CD1c-positive myeloid dendritic cell (primary cell): ENCODE results near the gene CARD14.

ENCODE experiments used
- DNase-seq: peaks from one replicate; pipeline ENCODE4 v3.0.0-alpha.2; 2016; ENCODE audit errors: extremely low spot score

Gene CARD14

DNA sequence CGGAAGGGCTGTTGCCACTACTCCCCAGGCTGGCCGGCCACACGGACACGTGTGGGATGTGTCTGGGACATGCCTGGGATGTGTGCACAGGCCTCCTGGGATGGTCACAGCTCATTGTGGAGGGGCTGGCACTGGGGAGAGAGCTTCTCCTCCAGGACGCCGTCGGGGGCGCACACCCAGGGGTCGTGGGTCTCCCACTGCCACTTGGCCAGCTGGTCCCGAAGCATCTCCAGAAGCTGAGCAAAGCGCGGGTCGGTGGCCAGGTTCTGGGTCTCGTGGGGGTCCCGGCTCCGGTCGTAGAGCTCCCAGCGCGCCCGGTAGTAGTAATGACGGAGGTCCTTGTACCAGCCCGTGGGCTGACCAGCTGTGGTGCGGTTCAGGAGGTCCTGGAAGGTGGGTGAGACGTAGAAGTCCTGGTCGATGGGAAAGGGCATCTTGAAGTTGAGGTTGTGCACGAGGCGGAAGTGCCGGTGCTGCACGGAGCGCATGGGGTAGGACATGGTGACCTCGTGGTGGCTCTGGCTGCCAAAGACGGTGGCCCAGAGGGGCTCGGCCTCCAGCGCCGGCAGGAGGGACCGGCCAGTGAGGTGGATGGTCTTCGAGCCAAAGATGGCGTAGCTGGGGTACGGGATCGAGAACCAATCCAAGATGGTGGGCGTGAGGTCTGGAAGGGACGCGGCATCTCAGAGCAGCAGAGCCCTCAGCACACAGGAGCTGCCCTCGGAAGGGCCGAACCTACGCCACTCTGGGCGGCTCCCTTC lies 40.7 kb downstream of the CARD14 start:
- no peak for DNase-seq

- DNase-seq, result no peak
These were observed 42.3 kb downstream of the CARD14 start for GRCh38 chr17:80212109-80212508.

- peak; percentile 79 for DNase-seq
These were observed 42.7 kb downstream of the CARD14 start for GRCh38 chr17:80212511-80212910.

DNA sequence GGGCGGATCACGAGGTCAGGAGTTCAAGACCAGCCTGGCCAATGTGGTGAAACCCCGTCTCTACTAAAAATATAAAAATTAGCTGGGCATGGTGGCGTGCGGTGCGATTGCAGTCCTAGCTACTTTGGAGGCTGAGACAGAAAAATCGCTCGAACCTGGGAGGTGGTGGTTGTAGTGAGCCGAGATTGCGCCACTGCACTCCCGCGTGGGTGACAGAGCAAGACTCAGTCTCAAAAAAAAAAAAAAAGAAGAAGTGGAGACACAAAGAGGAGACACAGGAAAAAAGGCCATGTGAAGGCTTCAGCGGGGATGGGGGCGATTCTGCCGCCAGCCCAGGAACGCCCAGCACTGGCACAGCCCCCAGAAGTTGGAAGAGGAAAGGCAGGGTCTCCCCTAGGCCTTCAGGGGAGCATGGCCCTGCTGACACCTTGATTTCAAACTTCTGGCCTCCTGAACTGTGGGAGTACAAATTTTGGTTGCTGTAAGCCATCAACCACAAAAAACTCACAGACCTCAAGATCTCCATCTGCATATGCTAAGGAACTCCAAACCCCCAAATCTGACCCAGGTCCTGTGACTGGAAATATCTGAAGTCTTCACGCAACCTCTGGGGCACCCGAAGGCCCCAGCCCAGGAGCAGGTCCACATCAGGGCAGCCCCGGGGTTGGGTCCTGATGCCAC lies 43.3 kb downstream of the CARD14 start:
- peak; percentile 93 for DNase-seq

GRCh38 chr17:80213643-80213975 lies 43.8 kb downstream of the CARD14 start:
- no peak for DNase-seq

- no peak for DNase-seq
These were observed 44.4 kb downstream of the CARD14 start for GRCh38 chr17:80214012-80214877.

GRCh38 chr17:80214878-80215210 lies 45.0 kb downstream of the CARD14 start:
- DNase-seq, result no peak

GRCh38 chr17:80216473-80217456 lies 46.9 kb downstream of the CARD14 start:
- no peak for DNase-seq

GRCh38 chr17:80217703-80218362 lies 48.0 kb downstream of the CARD14 start:
- no peak for DNase-seq

GRCh38 chr17:80218391-80218790 lies 48.6 kb downstream of the CARD14 start:
- DNase-seq, result no peak

GRCh38 chr17:80219013-80219762 lies 49.4 kb downstream of the CARD14 start:
- DNase-seq, result peak; percentile 99

DNA sequence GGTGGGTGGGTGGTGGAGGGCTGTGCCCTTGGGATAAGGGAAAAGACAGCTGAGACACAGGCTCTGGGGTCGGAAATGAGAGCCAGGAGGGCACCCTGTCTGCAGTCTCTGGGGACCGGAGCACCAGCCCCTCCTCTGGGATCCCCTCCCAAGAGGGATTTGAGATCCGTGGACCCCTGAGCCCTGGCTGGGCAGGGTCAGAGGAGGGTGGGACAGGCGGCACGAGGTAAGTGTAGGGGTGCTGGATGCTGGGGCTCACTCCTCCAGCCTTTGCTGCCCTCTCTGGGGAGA lies 49.9 kb downstream of the CARD14 start:
- DNase-seq, result no peak

GRCh38 chr17:80220054-80220735 lies 50.4 kb downstream of the CARD14 start, which contains the start of the genes SGSH and SLC26A11:
Gene SGSH, minus strand, starts transcription at chr17:80220333. Its CDS starts 20 bp downstream, at chr17:80220313.
Gene SLC26A11, plus strand, starts transcription at chr17:80220427. Its CDS starts 1,134 bp downstream, at chr17:80221561.
- DNase-seq, result peak; percentile 82

- no peak for DNase-seq
These were observed 50.9 kb downstream of the CARD14 start for GRCh38 chr17:80220736-80221215.

GRCh38 chr17:80221351-80222105 lies 51.7 kb downstream of the CARD14 start:
- no peak for DNase-seq

GRCh38 chr17:80222376-80223141 lies 52.7 kb downstream of the CARD14 start:
- no peak for DNase-seq

DNA sequence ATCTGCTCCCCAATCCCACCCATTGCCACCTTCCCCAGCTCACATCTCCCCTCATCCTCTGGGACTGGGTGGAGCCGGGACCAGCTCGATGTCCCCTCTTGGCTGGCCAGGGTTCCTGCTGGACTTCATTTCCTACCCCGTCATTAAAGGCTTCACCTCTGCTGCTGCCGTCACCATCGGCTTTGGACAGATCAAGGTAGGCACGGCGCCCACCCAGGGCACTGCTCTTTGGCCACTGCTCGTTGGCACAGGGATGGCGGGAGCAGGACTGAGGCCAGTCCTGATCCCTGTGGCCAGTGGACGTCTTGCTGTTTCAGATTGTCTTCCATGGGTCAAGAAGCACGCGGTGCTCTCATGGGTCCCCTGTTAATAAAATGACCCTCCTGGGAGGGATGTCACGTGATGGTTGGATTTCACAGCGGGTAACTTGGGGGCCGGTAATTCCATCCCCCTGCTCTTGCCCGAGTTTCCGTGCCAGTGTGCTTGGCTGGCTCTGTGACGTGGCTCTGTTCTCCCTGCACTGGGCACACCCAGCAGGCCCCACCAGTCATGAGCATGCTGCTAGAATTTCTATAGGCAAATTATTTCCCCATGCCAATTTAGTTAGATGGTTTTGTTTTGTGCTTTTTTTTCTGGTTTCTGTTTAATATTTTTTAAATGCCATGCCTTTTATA lies 53.4 kb downstream of the CARD14 start:
- no peak for DNase-seq
